ENCODE results near the gene EPHA6.

Gene EPHA6

DNA sequence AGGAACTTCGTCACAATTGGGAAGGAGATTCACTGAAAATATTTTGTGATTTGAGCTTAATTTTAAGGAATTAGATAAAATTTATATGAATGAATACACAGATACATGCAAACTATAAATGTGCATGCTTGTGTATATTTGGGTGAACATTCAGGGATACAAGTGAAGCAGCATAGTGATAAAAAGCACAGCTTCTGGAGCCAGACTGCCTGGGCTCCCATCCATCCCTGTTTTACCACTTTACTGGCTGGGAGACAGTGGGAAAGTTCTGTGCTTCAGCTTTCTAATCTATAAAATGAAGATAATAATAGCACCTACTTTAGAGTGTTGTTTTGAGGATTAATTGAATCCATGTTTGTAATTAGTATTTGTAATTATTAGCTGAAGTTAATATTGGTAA, 8.1 kb upstream of the EPHA6 start:
- Histone ChIP-seq H3K27ac (no peak overlapping the region), H3K27me3 (ENCODE audit: insufficient read depth, low read depth, severe bottlenecking) (peaks cover 42% of the 10 kb centered on the region), H3K36me3 (no peaks in the 10 kb centered on the region), H3K9me3 (ENCODE audit: severe bottlenecking) (no peaks in the 10 kb centered on the region), H3K4me3 (ENCODE audit: low read depth, low read length) (no peak overlapping the region)
- no peak for DNase-seq
- TF ChIP-seq, protein P1, sequence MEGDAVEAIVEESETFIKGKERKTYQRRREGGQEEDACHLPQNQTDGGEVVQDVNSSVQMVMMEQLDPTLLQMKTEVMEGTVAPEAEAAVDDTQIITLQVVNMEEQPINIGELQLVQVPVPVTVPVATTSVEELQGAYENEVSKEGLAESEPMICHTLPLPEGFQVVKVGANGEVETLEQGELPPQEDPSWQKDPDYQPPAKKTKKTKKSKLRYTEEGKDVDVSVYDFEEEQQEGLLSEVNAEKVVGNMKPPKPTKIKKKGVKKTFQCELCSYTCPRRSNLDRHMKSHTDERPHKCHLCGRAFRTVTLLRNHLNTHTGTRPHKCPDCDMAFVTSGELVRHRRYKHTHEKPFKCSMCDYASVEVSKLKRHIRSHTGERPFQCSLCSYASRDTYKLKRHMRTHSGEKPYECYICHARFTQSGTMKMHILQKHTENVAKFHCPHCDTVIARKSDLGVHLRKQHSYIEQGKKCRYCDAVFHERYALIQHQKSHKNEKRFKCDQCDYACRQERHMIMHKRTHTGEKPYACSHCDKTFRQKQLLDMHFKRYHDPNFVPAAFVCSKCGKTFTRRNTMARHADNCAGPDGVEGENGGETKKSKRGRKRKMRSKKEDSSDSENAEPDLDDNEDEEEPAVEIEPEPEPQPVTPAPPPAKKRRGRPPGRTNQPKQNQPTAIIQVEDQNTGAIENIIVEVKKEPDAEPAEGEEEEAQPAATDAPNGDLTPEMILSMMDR (IDR thresholded peaks at IDR 0.05; ENCODE audit: low read depth, low read length) = no peak

DNA sequence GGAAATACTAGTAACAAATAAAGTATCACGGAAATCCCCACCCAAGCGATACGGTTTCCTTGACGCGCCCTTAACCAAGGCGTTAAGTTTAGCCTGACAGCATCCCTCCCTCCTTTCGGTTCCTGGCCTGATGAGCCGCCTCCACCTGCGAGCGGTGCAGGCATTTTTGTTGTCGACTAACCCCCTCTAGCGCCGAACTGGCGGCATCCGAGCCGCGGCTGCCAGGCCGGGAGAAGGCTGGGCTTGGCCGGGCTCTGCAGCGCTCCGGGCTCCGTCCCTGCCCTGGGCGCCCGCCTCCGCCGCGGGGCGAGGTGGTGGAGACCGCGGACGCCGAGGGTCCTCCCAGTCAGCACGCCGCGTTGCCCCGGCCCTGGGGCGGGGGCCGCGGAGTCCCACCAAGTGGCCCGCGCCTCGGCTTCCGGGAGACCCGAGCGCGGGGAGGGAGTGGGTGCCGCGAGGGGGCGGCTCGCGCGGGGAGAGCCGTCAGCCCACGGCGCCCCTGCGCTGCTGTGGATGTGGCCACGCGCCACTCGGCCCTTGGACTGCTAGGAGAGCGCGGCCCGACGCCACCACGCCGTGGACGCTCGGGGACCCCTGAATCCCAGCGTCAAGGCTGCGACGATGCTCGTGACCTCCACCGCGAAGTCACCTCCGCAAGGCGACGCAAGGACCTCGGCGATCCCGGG, 1.1 kb upstream of the EPHA6 start:
- H3K27ac ChIP-seq = no peak overlapping the region
- DNase-seq = peak; percentile 83
- H3K36me3 ChIP-seq = no peaks in the 10 kb centered on the region
- H3K4me3 ChIP-seq (ENCODE audit: low read depth, low read length) = peak overlapping the region; percentile 61
- no peaks in the 10 kb centered on the region for H3K9me3 ChIP-seq (ENCODE audit: severe bottlenecking)
- TF ChIP-seq, protein P1 (IDR thresholded peaks at IDR 0.05; ENCODE audit: low read depth, low read length) = peak; percentile 69
- peaks cover 23% of the 10 kb centered on the region for H3K27me3 ChIP-seq (ENCODE audit: insufficient read depth, low read depth, severe bottlenecking)

DNA sequence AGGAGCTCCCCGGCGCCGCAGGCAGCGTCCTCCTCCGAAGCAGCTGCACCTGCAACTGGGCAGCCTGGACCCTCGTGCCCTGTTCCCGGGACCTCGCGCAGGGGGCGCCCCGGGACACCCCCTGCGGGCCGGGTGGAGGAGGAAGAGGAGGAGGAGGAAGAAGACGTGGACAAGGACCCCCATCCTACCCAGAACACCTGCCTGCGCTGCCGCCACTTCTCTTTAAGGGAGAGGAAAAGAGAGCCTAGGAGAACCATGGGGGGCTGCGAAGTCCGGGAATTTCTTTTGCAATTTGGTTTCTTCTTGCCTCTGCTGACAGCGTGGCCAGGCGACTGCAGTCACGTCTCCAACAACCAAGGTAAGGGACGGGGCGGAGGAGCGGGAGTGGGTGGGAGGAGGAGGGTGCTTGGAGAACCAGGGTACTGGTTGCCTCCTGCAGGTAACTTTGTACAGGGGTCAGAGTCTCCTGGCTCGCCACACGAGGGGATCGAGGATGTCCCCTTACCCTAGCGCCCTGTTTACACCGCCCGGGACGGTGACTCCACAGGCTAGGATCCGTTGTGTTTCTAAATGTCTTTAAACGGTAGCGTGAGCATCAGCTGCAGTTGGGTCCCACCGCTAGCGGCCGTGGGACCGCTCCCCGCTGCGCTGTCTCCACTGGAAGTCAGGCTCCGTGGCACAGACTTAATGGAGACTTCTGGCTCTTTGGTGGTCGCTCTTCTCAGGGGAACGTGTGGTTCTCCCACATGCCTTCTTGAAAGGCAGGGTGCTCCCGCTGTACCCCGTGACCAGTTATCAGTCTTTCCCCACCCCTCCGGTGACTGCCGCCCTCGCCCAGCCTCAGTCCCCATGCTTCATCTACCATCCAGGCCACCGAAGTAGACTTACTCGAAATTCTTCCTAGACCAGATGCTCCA, 515 bp downstream of the EPHA6 start:
- no peaks in the 10 kb centered on the region for H3K9me3 ChIP-seq (ENCODE audit: severe bottlenecking)
- no peaks in the 10 kb centered on the region for H3K36me3 ChIP-seq
- peak overlapping the region; percentile 61 for H3K4me3 ChIP-seq (ENCODE audit: low read depth, low read length)
- TF ChIP-seq, protein P1 (IDR thresholded peaks at IDR 0.05; ENCODE audit: low read depth, low read length) = no peak
- H3K27ac ChIP-seq = no peak overlapping the region
- peaks cover 20% of the 10 kb centered on the region for H3K27me3 ChIP-seq (ENCODE audit: insufficient read depth, low read depth, severe bottlenecking)
- no peak for DNase-seq

DNA sequence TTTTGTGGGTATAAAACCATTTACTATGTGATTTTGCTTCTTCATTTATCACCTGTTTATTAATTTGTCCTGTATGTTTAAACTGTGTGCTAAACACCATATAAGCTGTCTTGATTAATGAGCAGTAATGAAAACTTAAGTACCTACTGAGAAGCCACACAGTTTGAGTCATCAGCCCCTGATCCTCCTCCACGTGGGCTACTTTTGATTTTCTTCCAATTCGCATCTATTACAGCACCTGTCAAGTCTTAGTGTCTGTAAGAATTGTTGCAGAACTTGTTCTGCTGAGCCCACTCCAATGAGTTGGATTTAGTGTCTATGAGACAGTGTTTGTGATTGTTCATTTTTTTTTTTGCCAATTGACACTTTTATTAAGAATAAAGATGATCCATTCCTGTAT, 16.8 kb downstream of the EPHA6 start:
- Histone ChIP-seq H3K27ac (no peak overlapping the region), H3K9me3 (ENCODE audit: severe bottlenecking) (no peaks in the 10 kb centered on the region), H3K27me3 (ENCODE audit: insufficient read depth, low read depth, severe bottlenecking) (no peaks in the 10 kb centered on the region), H3K4me3 (ENCODE audit: low read depth, low read length) (no peak overlapping the region), H3K36me3 (no peaks in the 10 kb centered on the region)
- DNase-seq = no peak
- TF ChIP-seq, protein P1 (IDR thresholded peaks at IDR 0.05; ENCODE audit: low read depth, low read length) = no peak

DNA sequence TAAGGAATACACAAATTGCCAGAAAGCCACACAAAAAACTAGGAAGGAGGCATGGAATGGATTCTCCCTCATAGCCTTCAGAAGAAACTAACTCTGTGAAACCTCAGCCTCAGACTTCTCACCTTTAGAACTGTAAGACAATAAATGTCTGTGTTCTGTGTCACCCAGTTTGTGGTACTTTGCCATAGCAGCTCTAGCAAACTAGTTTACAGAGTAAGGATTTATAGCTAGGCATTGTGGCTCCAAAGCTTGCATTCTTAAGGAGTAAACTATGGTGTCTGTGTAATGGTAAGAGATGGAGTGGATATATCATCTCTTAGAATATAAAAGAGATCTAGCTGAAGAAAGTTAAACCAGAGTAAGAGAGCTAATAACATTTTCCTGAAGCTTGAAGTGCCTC, 18.9 kb downstream of the EPHA6 start:
- H3K27me3 ChIP-seq (ENCODE audit: insufficient read depth, low read depth, severe bottlenecking) = no peaks in the 10 kb centered on the region
- no peaks in the 10 kb centered on the region for H3K36me3 ChIP-seq
- no peak for DNase-seq
- H3K4me3 ChIP-seq (ENCODE audit: low read depth, low read length) = no peak overlapping the region
- TF ChIP-seq, protein P1 (IDR thresholded peaks at IDR 0.05; ENCODE audit: low read depth, low read length) = no peak
- no peaks in the 10 kb centered on the region for H3K9me3 ChIP-seq (ENCODE audit: severe bottlenecking)
- no peak overlapping the region for H3K27ac ChIP-seq

All from WERI-Rb-1 (cell line).